Panc1 (cell line): ENCODE results near the gene CHPF2. TPM values are rescaled to one million over a fixed set of nuclear protein-coding genes. Genes with fewer than 3 reads are reported as not detected.

Experiments
- ATAC-seq: fragments of 200-7000 bp; cut with Tn5 transposase; 2 replicates; pipeline ENCODE4 v1.9.1; 2020; ENCODE audit warnings: mild to moderate bottlenecking, moderate library complexity
- BruUV-seq: library from RNA; stranded (reverse); fragments of 400-500 nt; replicated peaks from 2 replicates; lab custom pipeline; 2021; lab: Mats Ljungman, UMichigan
- CTCF ChIA-PET: fragments of 300-600 bp; sonication (Branson Sonifier 250); formaldehyde crosslinking; loops from one replicate; lab custom pipeline; 2022; ENCODE audit warnings: antibody characterized with exemption; lab: Charles Lee
- POLR2A ChIA-PET: fragments of 300-600 bp; sonication (Branson Sonifier 250); formaldehyde crosslinking; loops from one replicate; lab custom pipeline; 2022; ENCODE audit warnings: antibody characterized with exemption; lab: Charles Lee
- DNase-seq: peaks from one replicate; pipeline ENCODE4 v3.0.0-alpha.2; 2010; ENCODE audit warnings: low read depth, low spot score
- H3K27ac ChIP-seq: 2 replicates; pipeline ENCODE4 v1.5.1; 2011; ENCODE audit warnings: mild to moderate bottlenecking, low read length, inconsistent platforms
- H3K27me3 ChIP-seq: fragments of 200-500 bp; sonication (Bioruptor generic); 2 replicates; pipeline ENCODE4 v1.6.0; 2014; ENCODE audit warnings: low read length, inconsistent platforms; ENCODE audit not compliant: control insufficient read depth, insufficient read depth
- H3K36me3 ChIP-seq: fragments of 200-500 bp; sonication (Bioruptor generic); 2 replicates; pipeline ENCODE4 v1.5.1; 2014; ENCODE audit warnings: inconsistent platforms, mild to moderate bottlenecking, low read length, moderate library complexity; ENCODE audit not compliant: control insufficient read depth, insufficient read depth
- H3K4me1 ChIP-seq: 2 replicates; pipeline ENCODE4 v1.5.1; 2011; ENCODE audit warnings: inconsistent platforms, mild to moderate bottlenecking, low read length, moderate library complexity; ENCODE audit not compliant: control insufficient read depth, insufficient read depth
- H3K4me3 ChIP-seq, 2 experiments: 2 replicates each; pipeline ENCODE4 v1.5.1; 2011 to 2012; ENCODE audit warnings: low read depth in 2 of 2, low read length in 2 of 2, mild to moderate bottlenecking in 2 of 2, inconsistent platforms in 1 of 2, moderate library complexity in 1 of 2
- H3K9me3 ChIP-seq: fragments of 200-500 bp; sonication (Bioruptor generic); 2 replicates; pipeline ENCODE4 v1.5.1; 2014; ENCODE audit warnings: low read depth, mild to moderate bottlenecking, inconsistent platforms, low read length, moderate library complexity; ENCODE audit not compliant: control insufficient read depth, insufficient read depth
- CTCF ChIP-seq: fragments of 450-650 bp; IDR thresholded peaks from 2 replicates; pipeline ENCODE4 v1.5.1; 2017; ENCODE audit warnings: mild to moderate bottlenecking
- POLR2AphosphoS5 ChIP-seq: IDR thresholded peaks from 2 replicates; pipeline ENCODE4 v1.6.1; 2012; ENCODE audit warnings: mild to moderate bottlenecking, low read depth, low read length, moderate library complexity
- REST ChIP-seq, 2 experiments: IDR thresholded peaks; 2 replicates each; pipeline ENCODE4 v1.6.1; 2011 to 2012; ENCODE audit warnings: low read depth in 2 of 2, control low read depth in 1 of 2, low read length in 1 of 2, mild to moderate bottlenecking in 1 of 2, moderate library complexity in 1 of 2; ENCODE audit not compliant: insufficient read depth in 1 of 2
- SIN3A ChIP-seq: IDR thresholded peaks from 2 replicates; pipeline ENCODE4 v1.6.1; 2012; ENCODE audit warnings: low read depth, mild to moderate bottlenecking, low read length, moderate library complexity, borderline replicate concordance; ENCODE audit not compliant: insufficient read depth
- TCF7L2 ChIP-seq: IDR thresholded peaks from 2 replicates; pipeline ENCODE4 v1.6.1; 2011; ENCODE audit warnings: mild to moderate bottlenecking, low read depth, low read length, inconsistent platforms
- in situ Hi-C: cut with HindIII; loops from 2 replicates; pipeline ENCODE4 v1.10.0; 2016; ENCODE audit warnings: low sequenced_read_pairs, low pct_unique_long_range_greater_than_20kb
- intact Hi-C: fragments of 100-400 bp; cut with micrococcal nuclease; formaldehyde crosslinking; loops from one replicate; pipeline ENCODE4 v1.10.0; 2022; ENCODE audit not compliant: unreplicated experiment
- total RNA-seq: library from RNA; stranded (reverse); gene quantifications from one replicate; pipeline ENCODE4 v1.2.1, GENCODE V29; 2021; ENCODE audit not compliant: unreplicated experiment

Gene CHPF2
- total RNA-seq, 1 experiment from 2014 or later: 44.9 TPM

- H3K4me3 ChIP-seq: no peak overlapping the region
- ChIA-PET POLR2A (no interaction called here), CTCF (no interaction called here)
- no peak overlapping the region for H3K27ac ChIP-seq
- intact Hi-C loops: no loop called here
- no peak for ATAC-seq
- no TSS peak for BruUV-seq
- H3K36me3 ChIP-seq: peaks cover 48% of the 10 kb centered on the region
- H3K4me1 ChIP-seq: no peaks in the 10 kb centered on the region
- in situ Hi-C loops: no loop called here
- no peaks in the 10 kb centered on the region for H3K9me3 ChIP-seq
- H3K27me3 ChIP-seq: no peaks in the 10 kb centered on the region
- TF ChIP-seq TCF7L2: no peak
- no peak for TF ChIP-seq REST (IDR thresholded peaks at IDR 0.05; ENCODE audit: insufficient read depth in 1 of 2, low read depth in 2 of 2, low read length in 1 of 2)
- no peak for TF ChIP-seq SIN3A
- TF ChIP-seq POLR2AphosphoS5: no peak
- no peak for TF ChIP-seq CTCF
- DNase-seq: no peak
Observed at GRCh38 chr7:151218170-151218569, 14.1 kb upstream of the CHPF2 start.

- no TSS peak for BruUV-seq
- Histone ChIP-seq H3K27me3 (no peaks in the 10 kb centered on the region), H3K9me3 (no peaks in the 10 kb centered on the region), H3K4me1 (peaks cover 17% of the 10 kb centered on the region), H3K36me3 (peaks cover 28% of the 10 kb centered on the region), H3K27ac (no peak overlapping the region), H3K4me3 (no peak overlapping the region)
- no peak for ATAC-seq
- ChIA-PET POLR2A (no interaction called here), CTCF (no interaction called here)
- intact Hi-C loops (no loop called here), in situ Hi-C loops (no loop called here)
- DNase-seq: no peak
- TF ChIP-seq POLR2AphosphoS5 (no peak), SIN3A (no peak), TCF7L2 (no peak), CTCF (no peak), REST (IDR thresholded peaks at IDR 0.05; ENCODE audit: insufficient read depth in 1 of 2, low read depth in 2 of 2, low read length in 1 of 2) (no peak)
Observed at GRCh38 chr7:151223728-151224127, 8.6 kb upstream of the CHPF2 start.
